ENCODE data around the gene CDR2L.

- no peak for TF ChIP-seq POLR2A (IDR thresholded peaks at IDR 0.05; ENCODE audit: low read depth, low read length)
- TF ChIP-seq POLR2AphosphoS5 (IDR thresholded peaks at IDR 0.05; ENCODE audit: low read depth, low read length), result no peak
- no peak for TF ChIP-seq TAF1 (IDR thresholded peaks at IDR 0.05; ENCODE audit: low read depth, low read length)
- no peak for TF ChIP-seq PAX5 (IDR thresholded peaks at IDR 0.05; ENCODE audit: insufficient read depth, low read length, severe bottlenecking)
Observed at GRCh38 chr17:75030161-75030560, 42.7 kb downstream of the CDR2L start.
